Ovary (tissue), 3 donors: ENCODE results near the gene TRPM3.

Source experiments
- EP300 ChIP-seq: sonication (generic); formaldehyde crosslinking; IDR thresholded peaks from one replicate; pipeline ENCODE4 v1.6.1; 2017; ENCODE audit warnings: antibody characterized with exemption
- POLR2A ChIP-seq: fragments of 450-650 bp; IDR thresholded peaks from one replicate; pipeline ENCODE4 v1.6.1; 2017; ENCODE audit warnings: antibody characterized with exemption, mild to moderate bottlenecking, moderate library complexity
- TF ChIP-seq, protein P1 (sequence below), 3 donors: fragments of 450-650 bp in 2 of 3; fragments of 200-600 bp in 1 of 3; IDR thresholded peaks; one replicate each; pipeline versions ENCODE4 v1.5.1 to v1.8.0; 2016 to 2022; ENCODE audit warnings: antibody characterized with exemption in 3 of 3, mild to moderate bottlenecking in 1 of 3
- donor health status: DM: no; HTN: no; CAD: no.

DNA sequence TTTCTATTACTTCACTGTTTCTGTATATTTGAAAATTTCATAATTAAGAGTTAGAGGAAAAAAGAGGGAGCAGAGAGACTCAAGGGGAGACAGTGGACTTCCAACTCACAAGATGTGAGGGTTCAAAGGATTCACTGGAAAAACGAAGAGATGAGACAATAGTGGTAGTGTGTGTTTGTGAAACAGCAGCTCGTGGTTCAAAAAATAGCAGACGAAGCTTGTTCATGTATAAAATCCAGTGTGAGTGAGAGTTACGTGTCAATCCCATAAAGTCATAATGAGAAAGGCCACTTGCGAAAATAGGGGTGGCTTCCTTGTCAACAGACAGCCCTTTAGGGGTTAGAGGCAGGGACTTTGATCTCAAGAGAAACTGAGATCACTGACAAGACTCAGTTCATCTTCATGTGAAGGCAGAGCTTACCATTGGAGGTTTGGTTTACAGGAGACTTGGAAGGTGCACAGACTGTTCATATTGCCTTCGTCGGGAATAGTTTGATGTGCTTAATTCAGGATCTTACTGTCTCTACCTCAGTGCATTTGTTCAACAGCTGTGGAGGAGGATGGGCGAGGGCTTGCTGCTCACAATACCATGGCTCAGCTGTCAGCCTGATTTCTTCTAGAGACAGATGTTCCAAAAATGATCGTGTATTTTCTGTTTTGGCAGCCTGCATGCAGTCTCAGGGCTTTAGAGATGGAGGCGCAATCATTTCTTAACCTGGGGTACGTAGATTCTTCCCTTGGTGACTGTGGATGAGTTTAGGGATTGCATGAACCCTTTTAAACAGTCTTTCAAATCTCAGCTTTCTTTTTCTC, 601.3 kb downstream of the TRPM3 start:
- TF ChIP-seq, protein P1, sequence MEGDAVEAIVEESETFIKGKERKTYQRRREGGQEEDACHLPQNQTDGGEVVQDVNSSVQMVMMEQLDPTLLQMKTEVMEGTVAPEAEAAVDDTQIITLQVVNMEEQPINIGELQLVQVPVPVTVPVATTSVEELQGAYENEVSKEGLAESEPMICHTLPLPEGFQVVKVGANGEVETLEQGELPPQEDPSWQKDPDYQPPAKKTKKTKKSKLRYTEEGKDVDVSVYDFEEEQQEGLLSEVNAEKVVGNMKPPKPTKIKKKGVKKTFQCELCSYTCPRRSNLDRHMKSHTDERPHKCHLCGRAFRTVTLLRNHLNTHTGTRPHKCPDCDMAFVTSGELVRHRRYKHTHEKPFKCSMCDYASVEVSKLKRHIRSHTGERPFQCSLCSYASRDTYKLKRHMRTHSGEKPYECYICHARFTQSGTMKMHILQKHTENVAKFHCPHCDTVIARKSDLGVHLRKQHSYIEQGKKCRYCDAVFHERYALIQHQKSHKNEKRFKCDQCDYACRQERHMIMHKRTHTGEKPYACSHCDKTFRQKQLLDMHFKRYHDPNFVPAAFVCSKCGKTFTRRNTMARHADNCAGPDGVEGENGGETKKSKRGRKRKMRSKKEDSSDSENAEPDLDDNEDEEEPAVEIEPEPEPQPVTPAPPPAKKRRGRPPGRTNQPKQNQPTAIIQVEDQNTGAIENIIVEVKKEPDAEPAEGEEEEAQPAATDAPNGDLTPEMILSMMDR (IDR thresholded peaks at IDR 0.05) = no peak
- TF ChIP-seq POLR2A (no peak), EP300 (no peak)
